GM23248 (cell line): ENCODE measurements around the gene ITIH2.

Source experiments
- EZH2 ChIP-seq: fragments of 200-600 bp; sonication (generic); IDR thresholded peaks from 2 replicates; pipeline ENCODE4 v1.6.1; 2018; ENCODE audit warnings: antibody characterized with exemption, mild to moderate bottlenecking; ENCODE audit not compliant: insufficient read depth, poor library complexity, severe bottlenecking
- EZH2phosphoT487 ChIP-seq: fragments of 200-600 bp; sonication (generic); IDR thresholded peaks from 2 replicates; pipeline ENCODE4 v1.6.1; 2018; ENCODE audit warnings: antibody characterized with exemption, moderate library complexity, mild to moderate bottlenecking, low read depth; ENCODE audit not compliant: insufficient read depth

- TF ChIP-seq EZH2 (no peak), EZH2phosphoT487 (no peak)
These were observed 35.6 kb upstream of the ITIH2 start for GRCh38 chr10:7667262-7668141.
